CD14-positive monocyte (primary cell): ENCODE measurements around the gene AMBRA1. TPM values are rescaled to one million over a fixed set of nuclear protein-coding genes. Genes with fewer than 3 reads are reported as not detected.

Source experiments
- DNase-seq, 3 donors: peaks; one replicate each; pipeline ENCODE4 v3.0.0-alpha.2; 2011 to 2022
- H2AFZ ChIP-seq: 2 replicates; pipeline ENCODE4 v1.6.0; 2012; ENCODE audit warnings: mild to moderate bottlenecking, low read depth, low read length, inconsistent platforms; ENCODE audit not compliant: insufficient read depth, poor library complexity, severe bottlenecking
- H3K27ac ChIP-seq, 2 donors: 1 replicate in 1 of 2; 2 replicates in 1 of 2; pipeline ENCODE4 v1.5.1; 2012 to 2013; ENCODE audit warnings: low read length in 2 of 2, control low read depth in 1 of 2, inconsistent platforms in 1 of 2, low read depth in 1 of 2, mild to moderate bottlenecking in 1 of 2
- H3K27me3 ChIP-seq, 2 donors: one replicate each; pipeline versions ENCODE4 v1.6.0 to v1.6.1; 2011 to 2013; ENCODE audit warnings: low read length in 2 of 2; ENCODE audit not compliant: control insufficient read depth in 2 of 2, insufficient read depth in 2 of 2
- H3K36me3 ChIP-seq, 2 donors: replicated peaks in 1 of 2; 1 replicate in 1 of 2; 2 replicates in 1 of 2; pipeline versions ENCODE4 v1.5.1 to v1.6.1; 2012 to 2013; ENCODE audit warnings: low read length in 2 of 2, control low read depth in 1 of 2, inconsistent platforms in 1 of 2, mild to moderate bottlenecking in 1 of 2; ENCODE audit not compliant: insufficient read depth in 2 of 2, control insufficient read depth in 1 of 2
- H3K4me1 ChIP-seq, 2 donors: 1 replicate in 1 of 2; 2 replicates in 1 of 2; pipeline versions ENCODE4 v1.5.1 to v1.6.1; 2012 to 2013; ENCODE audit warnings: low read length in 2 of 2, control low read depth in 1 of 2, inconsistent platforms in 1 of 2, mild to moderate bottlenecking in 1 of 2, moderate library complexity in 1 of 2; ENCODE audit not compliant: insufficient read depth in 2 of 2, control insufficient read depth in 1 of 2
- H3K4me2 ChIP-seq: replicated peaks from 2 replicates; pipeline ENCODE3; 2012; ENCODE audit warnings: low read length, moderate library complexity, mild to moderate bottlenecking; ENCODE audit not compliant: poor library complexity, severe bottlenecking; ENCODE audit errors: extremely low read depth
- H3K4me3 ChIP-seq, 3 experiments: fragments of 200-600 bp in 1 of 3; sonication (generic) in 1 of 3; replicated peaks in 1 of 3; 1 replicate in 2 of 3; 2 replicates in 1 of 3; pipeline ENCODE4 v1.5.1; 2011 to 2013; ENCODE audit warnings: low read length in 3 of 3, mild to moderate bottlenecking in 3 of 3, control low read depth in 2 of 3, low read depth in 2 of 3, inconsistent platforms in 1 of 3, moderate library complexity in 1 of 3
- H3K79me2 ChIP-seq: 2 replicates; pipeline ENCODE4 v1.6.0; 2012; ENCODE audit warnings: mild to moderate bottlenecking, control low read depth, inconsistent platforms, low read length, moderate library complexity; ENCODE audit not compliant: insufficient read depth
- H3K9ac ChIP-seq: 2 replicates; pipeline ENCODE4 v1.6.0; 2017; ENCODE audit warnings: low read length, mild to moderate bottlenecking; ENCODE audit not compliant: insufficient read depth, poor library complexity, severe bottlenecking
- H3K9me3 ChIP-seq, 2 donors: replicated peaks in 1 of 2; 1 replicate in 1 of 2; 2 replicates in 1 of 2; pipeline versions ENCODE4 v1.5.1 to v1.6.1; 2012 to 2013; ENCODE audit warnings: low read length in 2 of 2, control low read depth in 1 of 2; ENCODE audit not compliant: control insufficient read depth in 1 of 2, insufficient read depth in 1 of 2
- H4K20me1 ChIP-seq: 2 replicates; pipeline ENCODE4 v1.6.0; 2012; ENCODE audit warnings: mild to moderate bottlenecking, low read length, control low read depth, moderate library complexity; ENCODE audit not compliant: insufficient read depth
- H3K27ac Mint-ChIP-seq, 7 donors: one replicate each; pipeline ENCODE4 v1.8.0; 2020; ENCODE audit warnings: mild to moderate bottlenecking in 7 of 7, mixed read lengths in 7 of 7, moderate library complexity in 6 of 7, inconsistent platforms in 2 of 7
- H3K27me3 Mint-ChIP-seq, 3 donors: one replicate each; pipeline ENCODE4 v1.8.0; 2021 to 2022; ENCODE audit warnings: low read depth in 3 of 3, mild to moderate bottlenecking in 3 of 3, mixed read lengths in 3 of 3, moderate library complexity in 3 of 3, inconsistent platforms in 1 of 3
- H3K36me3 Mint-ChIP-seq, 2 donors: one replicate each; pipeline ENCODE4 v1.8.0; 2020; ENCODE audit warnings: mixed read lengths in 2 of 2, inconsistent platforms in 1 of 2, mild to moderate bottlenecking in 1 of 2
- H3K4me1 Mint-ChIP-seq: one replicate; pipeline ENCODE4 v1.8.0; 2020; ENCODE audit warnings: mild to moderate bottlenecking, mixed read lengths
- H3K4me3 Mint-ChIP-seq, 2 donors: one replicate each; pipeline ENCODE4 v1.8.0; 2020; ENCODE audit warnings: mild to moderate bottlenecking in 2 of 2, mixed read lengths in 2 of 2, moderate library complexity in 1 of 2
- H3K9me3 Mint-ChIP-seq, 7 donors: one replicate each; pipeline ENCODE4 v1.8.0; 2020 to 2022; ENCODE audit warnings: mixed read lengths in 7 of 7, mild to moderate bottlenecking in 6 of 7, moderate library complexity in 6 of 7, inconsistent platforms in 2 of 7
- WGBS: methylation state at CpG from one replicate; pipeline ENCODE4 v1.1.5; 2013; ENCODE audit warnings: missing lambda C conversion rate; ENCODE audit not compliant: insufficient coverage; 5-methylcytosine and 5-hydroxymethylcytosine counted together
- intact Hi-C, 2 donors: fragments of 100-400 bp; cut with micrococcal nuclease; formaldehyde crosslinking; loops; one replicate each; pipeline versions ENCODE4 v1.15.0 to v1.15.1; 2023
- polyA plus RNA-seq, 3 donors: library from polyadenylated mRNA; depleted of rRNA in 1 of 3; unstranded in 2 of 3; stranded (reverse) in 1 of 3; fragments of 300-500 nt in 2 of 3; fragments of >200 nt in 1 of 3; fragmentation: Illumina TruSeq in 2 of 3; gene quantifications; 1 replicate in 2 of 3; 2 replicates in 1 of 3; pipeline ENCODE4 v1.2.3, GENCODE V29; 2012 to 2021
- TF ChIP-seq, protein P1 (sequence below): fragments of 200-600 bp; IDR thresholded peaks from one replicate; pipeline ENCODE4 v1.8.0; 2022; ENCODE audit warnings: antibody characterized with exemption, mild to moderate bottlenecking

Gene AMBRA1
- polyA plus RNA-seq, 3 donors: 2.1 to 6.1 (median 3.8) TPM

GRCh38 chr11:46555267-46556054 lies 38.4 kb downstream of the AMBRA1 start:
- Histone ChIP-seq H3K79me2 (peaks cover 83% of the 10 kb centered on the region), H3K4me2 (no peak overlapping the region), H3K27ac (peak overlapping the region in 1 of 2 donors; percentile 65), H3K36me3 (no peaks in the 10 kb centered on the region), H4K20me1 (peaks cover 56% of the 10 kb centered on the region), H3K9me3 (no peaks in the 10 kb centered on the region), H3K4me1 (peaks cover 24 to 29% of the 10 kb centered on the region in 2 donors), H3K9ac (no peak overlapping the region), H2AFZ (no peak overlapping the region), H3K4me3 (no peak overlapping the region), H3K27me3 (no peaks in the 10 kb centered on the region)
- H3K27ac Mint-ChIP-seq: no peak overlapping the region
- peaks cover 2 to 9% of the 10 kb centered on the region in 2 donors for H3K36me3 Mint-ChIP-seq
- H3K4me3 Mint-ChIP-seq: no peak overlapping the region
- H3K9me3 Mint-ChIP-seq: no peaks in the 10 kb centered on the region
- TF ChIP-seq, protein P1, sequence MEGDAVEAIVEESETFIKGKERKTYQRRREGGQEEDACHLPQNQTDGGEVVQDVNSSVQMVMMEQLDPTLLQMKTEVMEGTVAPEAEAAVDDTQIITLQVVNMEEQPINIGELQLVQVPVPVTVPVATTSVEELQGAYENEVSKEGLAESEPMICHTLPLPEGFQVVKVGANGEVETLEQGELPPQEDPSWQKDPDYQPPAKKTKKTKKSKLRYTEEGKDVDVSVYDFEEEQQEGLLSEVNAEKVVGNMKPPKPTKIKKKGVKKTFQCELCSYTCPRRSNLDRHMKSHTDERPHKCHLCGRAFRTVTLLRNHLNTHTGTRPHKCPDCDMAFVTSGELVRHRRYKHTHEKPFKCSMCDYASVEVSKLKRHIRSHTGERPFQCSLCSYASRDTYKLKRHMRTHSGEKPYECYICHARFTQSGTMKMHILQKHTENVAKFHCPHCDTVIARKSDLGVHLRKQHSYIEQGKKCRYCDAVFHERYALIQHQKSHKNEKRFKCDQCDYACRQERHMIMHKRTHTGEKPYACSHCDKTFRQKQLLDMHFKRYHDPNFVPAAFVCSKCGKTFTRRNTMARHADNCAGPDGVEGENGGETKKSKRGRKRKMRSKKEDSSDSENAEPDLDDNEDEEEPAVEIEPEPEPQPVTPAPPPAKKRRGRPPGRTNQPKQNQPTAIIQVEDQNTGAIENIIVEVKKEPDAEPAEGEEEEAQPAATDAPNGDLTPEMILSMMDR: no peak
- DNase-seq: no peak
- no CpG with 5 or more reads among the region's 2 CpGs for WGBS
- peaks cover 0 to 2% (median 0%) of the 10 kb centered on the region in 3 donors for H3K27me3 Mint-ChIP-seq
- intact Hi-C loops: no loop called here
- H3K4me1 Mint-ChIP-seq: peaks cover 34% of the 10 kb centered on the region

- Mint-ChIP-seq H3K27ac (peak overlapping the region; percentile 38 to 81 (median 72)), H3K9me3 (no peaks in the 10 kb centered on the region), H3K27me3 (peaks cover 0 to 2% (median 0%) of the 10 kb centered on the region in 3 donors), H3K4me3 (peak overlapping the region in 1 of 2 donors; percentile 50), H3K4me1 (peaks cover 25% of the 10 kb centered on the region), H3K36me3 (peaks cover 2 to 9% of the 10 kb centered on the region in 2 donors)
- peak overlapping the region; percentile 53 for H3K4me2 ChIP-seq
- H3K9me3 ChIP-seq: no peaks in the 10 kb centered on the region
- 100% methylated on average over 2 of the region's 5 CpGs for WGBS
- DNase-seq: peak; percentile 17 to 73 (median 62)
- H3K27ac ChIP-seq: peak overlapping the region in 1 of 2 donors; percentile 65
- peaks cover 66% of the 10 kb centered on the region for H4K20me1 ChIP-seq
- intact Hi-C loops: no loop called here
- H3K79me2 ChIP-seq: peaks cover 81% of the 10 kb centered on the region
- H3K27me3 ChIP-seq: no peaks in the 10 kb centered on the region
- H3K9ac ChIP-seq: no peak overlapping the region
- H3K36me3 ChIP-seq: no peaks in the 10 kb centered on the region
- peak overlapping the region in 1 of 3 experiments; percentile 21 for H3K4me3 ChIP-seq
- H2AFZ ChIP-seq: no peak overlapping the region
- peaks cover 19 to 22% of the 10 kb centered on the region in 2 donors for H3K4me1 ChIP-seq
- TF ChIP-seq, protein P1: no peak
Observed at GRCh38 chr11:46554213-46555147, 39.3 kb downstream of the AMBRA1 start.
